ENCODE data around the gene HSPB1. TPM values are rescaled to one million over a fixed set of nuclear protein-coding genes. Genes with fewer than 3 reads are reported as not detected.
A peak's percentile ranks its signal among the peaks of the same experiment; 100 is the strongest.
"Not testable (repeated sequence)": the region's sequence is repeated elsewhere in the genome, so short reads cannot be mapped to it uniquely, and the experiment has no call there.

HSPB1 gene
- polyA plus RNA-seq, 1 donor = 109 TPM

- DNase-seq = no peak
Observed at GRCh38 chr7:76330673-76331072, 28.2 kb downstream of the HSPB1 start.

GRCh38 chr7:76332078-76332477 is 29.6 kb downstream of the HSPB1 start:
- DNase-seq = no peak

- DNase-seq = peak; percentile 41
Observed at GRCh38 chr7:76333511-76334101, 31.1 kb downstream of the HSPB1 start.

- DNase-seq = no peak
Observed at GRCh38 chr7:76334320-76334967, 32.0 kb downstream of the HSPB1 start.

- not testable (repeated sequence) for DNase-seq
Observed at GRCh38 chr7:76335417-76335816, 32.9 kb downstream of the HSPB1 start.

- no peak for DNase-seq
Observed at GRCh38 chr7:76336094-76336493, 33.6 kb downstream of the HSPB1 start.

- no peak for DNase-seq
Observed at GRCh38 chr7:76337147-76337546, 34.7 kb downstream of the HSPB1 start.

- DNase-seq = no peak
Observed at GRCh38 chr7:76338298-76339084, 36.0 kb downstream of the HSPB1 start.

GRCh38 chr7:76340617-76341131 is 38.2 kb downstream of the HSPB1 start:
- no peak for DNase-seq

- DNase-seq = no peak
Observed at GRCh38 chr7:76342222-76342621, 39.7 kb downstream of the HSPB1 start.

GRCh38 chr7:76343294-76343930 is 40.9 kb downstream of the HSPB1 start:
- no peak for DNase-seq

GRCh38 chr7:76343931-76344321 is 41.5 kb downstream of the HSPB1 start:
- DNase-seq = no peak

- no peak for DNase-seq
Observed at GRCh38 chr7:76346097-76346496, 43.6 kb downstream of the HSPB1 start.

GRCh38 chr7:76346778-76347177 is 44.3 kb downstream of the HSPB1 start:
- DNase-seq = no peak

- DNase-seq = no peak
Observed at GRCh38 chr7:76347710-76348109, 45.2 kb downstream of the HSPB1 start.

GRCh38 chr7:76349313-76349885 is 46.9 kb downstream of the HSPB1 start:
- no peak for DNase-seq

- no peak for DNase-seq
Observed at GRCh38 chr7:76351372-76351771, 48.9 kb downstream of the HSPB1 start.

- no peak for DNase-seq
Observed at GRCh38 chr7:76352193-76352592, 49.7 kb downstream of the HSPB1 start.

GRCh38 chr7:76353744-76354143 is 51.3 kb downstream of the HSPB1 start:
- DNase-seq = no peak

Data from left kidney (tissue), 2 donors.